NCI-H2107 treated with DMSO at 0.1 percent for 48 hours (cell line): Measurements from ENCODE around the gene OR4P4.

Source experiments
- DNase-seq: peaks from one replicate; lab custom pipeline; 2025; ENCODE audit not compliant: unreplicated experiment; lab: John Stamatoyannopoulos, UW

The OR4P4 gene

DNA sequence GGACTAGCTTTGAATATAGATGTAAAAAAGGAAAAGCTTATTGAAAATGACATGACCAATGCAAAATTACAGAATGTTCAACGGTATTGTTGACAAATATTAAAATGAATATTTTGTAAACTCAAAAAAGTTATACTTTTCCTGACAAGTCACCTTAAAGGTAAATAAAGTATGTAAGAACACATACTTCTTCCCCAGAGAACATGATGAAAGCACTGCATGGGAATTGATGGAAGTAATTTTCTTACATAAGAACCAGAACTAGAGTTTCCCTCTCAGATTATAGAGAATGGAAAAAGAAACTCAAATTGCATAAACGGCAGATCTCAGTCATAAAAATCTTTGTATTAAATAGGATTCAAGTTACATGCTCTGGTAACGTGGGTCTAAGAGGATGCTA, at the start of gene OR4P4:
Gene OR4P4, plus strand, starts transcription at position 301 of the 400 bp plus-strand sequence.
- no peak for DNase-seq

DNA sequence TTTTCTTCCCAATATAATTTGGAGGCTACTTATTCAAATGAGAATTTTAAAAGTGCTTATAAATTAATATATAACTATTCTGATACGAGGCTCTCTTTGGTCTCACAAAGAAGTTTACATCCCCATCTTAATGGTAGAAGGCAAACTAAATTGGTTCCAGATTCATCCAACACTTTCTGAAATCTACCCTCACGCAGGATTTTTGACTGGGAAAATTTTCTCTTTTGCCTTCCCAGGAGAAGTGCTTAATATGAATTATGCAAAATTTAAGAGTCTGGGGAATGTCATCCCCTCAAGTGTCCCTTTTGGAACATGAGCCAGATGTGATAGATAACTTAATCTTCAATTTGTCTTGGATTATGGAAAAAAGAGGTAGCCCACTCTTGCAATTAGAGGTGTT, 27.4 kb upstream of the OR4P4 start, which contains the start of gene OR4C11:
Gene OR4C11, minus strand, starts transcription at position 101 of the 400 bp plus-strand sequence. CDS start 3,272 bp downstream, outside the sequence.
- DNase-seq: no peak

DNA sequence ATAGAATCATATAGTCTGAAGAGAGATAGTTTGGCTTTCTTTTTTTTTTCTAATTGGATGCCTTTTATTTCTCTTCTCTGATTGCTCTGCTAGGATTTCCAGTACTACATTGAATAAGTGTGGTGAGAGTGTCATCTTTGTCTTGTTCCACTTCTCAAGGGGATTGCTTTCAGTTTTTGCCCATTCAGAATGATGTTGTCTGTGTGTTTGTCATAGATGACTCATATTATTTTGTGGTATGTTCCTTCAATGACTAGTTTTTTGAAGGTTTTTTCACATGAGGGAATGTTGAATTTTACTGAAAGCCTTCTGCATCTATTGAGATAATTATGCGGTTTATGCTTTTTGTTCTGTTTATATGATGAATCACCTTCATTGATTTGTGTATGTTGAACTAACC, 10.4 kb upstream of the OR4P4 start:
- no peak for DNase-seq

DNA sequence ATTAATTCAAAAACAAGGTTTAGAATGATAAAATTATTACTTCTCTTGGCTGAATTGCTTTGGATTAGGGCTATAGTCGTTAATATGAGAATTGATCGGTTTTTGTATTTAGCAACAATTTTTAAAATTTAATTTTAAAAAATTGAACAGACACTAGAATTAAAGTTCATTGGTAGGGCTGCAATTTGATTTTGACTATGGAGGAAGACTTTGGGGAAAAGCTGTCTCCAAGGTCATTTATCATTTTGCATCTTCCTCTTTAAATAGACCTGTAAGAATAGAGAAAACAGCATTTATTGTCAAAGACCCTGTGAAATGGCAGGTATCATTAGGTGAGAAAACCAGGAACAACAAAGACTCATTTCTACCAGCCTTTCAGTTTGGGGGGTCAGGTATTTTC, 13.1 kb downstream of the OR4P4 start, which contains the start of gene OR4S2:
Gene OR4S2, plus strand, starts transcription at position 301 of the 400 bp plus-strand sequence. CDS start 2,577 bp downstream, outside the sequence.
- no peak for DNase-seq

DNA sequence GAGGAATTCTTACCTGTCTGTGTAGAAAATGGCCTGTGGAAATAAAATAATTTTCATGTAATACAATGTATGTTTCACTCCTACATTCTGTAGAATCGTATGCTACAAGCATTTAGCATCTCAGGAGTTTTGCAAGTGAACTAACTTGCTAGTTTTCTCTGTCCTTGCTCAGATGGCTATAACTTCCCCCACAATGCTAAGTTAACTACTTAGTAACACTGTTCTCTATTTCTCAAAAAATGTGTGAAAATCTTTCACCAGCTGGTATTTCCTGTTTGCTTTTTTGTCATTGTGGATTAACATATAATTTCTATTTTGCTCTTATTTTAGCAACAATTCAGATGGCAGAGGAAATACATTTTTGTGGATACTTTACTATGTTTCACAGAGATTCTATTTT, 17.6 kb downstream of the OR4P4 start:
- DNase-seq: no peak

DNA sequence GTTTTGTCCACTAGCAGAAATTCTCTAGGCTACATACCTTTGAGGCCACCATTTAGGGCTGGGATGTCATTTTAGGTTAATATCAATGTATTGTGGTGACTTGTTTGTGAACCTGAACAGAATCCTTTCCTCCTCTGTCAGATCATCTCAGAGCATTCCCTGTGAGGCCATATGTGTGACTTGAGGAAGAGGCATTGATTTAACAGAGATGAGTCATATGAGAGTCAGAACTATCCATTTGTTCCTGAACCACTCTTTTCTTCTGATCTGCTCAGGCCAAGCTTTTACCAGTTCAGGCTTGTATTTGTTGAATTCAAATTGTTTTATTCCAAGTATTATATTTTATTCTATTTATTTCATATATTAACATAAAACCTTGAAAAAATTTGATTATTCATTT, 20.2 kb downstream of the OR4P4 start:
- no peak for DNase-seq

DNA sequence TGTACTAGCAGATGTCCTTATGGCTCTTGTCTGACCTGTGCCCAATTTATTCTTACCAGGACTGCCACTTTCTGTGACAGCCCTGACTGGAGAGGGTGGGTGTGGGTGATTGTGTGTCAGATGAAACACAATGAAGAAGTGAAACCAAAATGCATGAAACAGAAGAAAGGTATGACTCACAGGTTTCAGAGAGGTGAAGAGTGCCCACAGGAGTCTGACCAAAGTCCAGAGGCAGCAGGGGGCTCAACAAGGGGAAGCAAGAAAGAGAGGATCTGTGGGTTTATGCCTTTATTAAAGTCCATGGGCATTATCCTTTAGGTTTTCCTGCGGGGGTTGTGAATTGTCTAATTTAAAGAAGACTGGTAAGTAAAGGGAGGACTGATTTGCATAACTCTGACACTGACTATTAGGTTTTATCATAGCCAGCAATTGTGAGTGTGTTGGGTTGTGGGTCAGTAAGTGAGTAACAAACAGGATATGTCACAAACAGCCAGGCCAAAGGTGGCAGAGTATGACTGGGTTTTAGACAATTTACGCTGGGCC, 23.2 kb downstream of the OR4P4 start:
- no peak for DNase-seq

DNA sequence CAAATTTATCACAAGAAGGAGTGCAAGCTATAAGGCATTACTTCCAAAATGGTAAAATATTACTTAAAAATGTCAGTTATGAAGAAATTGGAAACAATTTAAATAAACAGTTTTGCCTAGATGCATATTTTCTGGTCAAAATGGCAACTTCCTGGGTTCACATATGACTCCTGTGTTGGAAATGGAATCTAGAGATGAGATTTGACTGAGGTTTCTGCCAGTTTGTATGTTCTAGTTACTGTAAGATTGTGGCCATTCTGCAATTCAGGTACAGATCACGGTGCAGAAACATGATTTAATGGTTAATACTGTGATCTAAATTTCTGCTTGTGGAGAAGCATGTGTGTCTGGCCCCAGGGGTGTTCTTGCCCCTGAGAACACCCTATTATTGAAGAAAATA, 23.7 kb downstream of the OR4P4 start:
- DNase-seq: no peak

DNA sequence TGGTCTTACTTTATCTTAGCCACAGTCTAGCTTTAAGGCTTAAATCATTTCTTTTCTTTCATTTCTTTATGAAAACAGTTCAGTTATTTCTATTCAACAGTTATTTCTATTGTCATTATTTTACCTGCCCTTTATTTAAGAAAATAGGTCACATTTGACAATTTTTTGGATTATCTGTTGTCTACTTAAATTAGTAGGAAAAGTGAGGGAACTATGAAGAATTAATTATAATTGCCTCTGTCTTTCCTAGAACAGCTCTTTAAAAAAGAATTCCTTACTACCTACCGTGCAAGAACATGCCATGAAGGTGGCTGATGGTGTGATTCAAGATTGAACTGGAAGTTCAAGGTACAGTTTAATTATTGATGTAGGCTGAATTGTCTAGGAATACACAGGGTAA, 27.0 kb downstream of the OR4P4 start, which contains the start of gene OR4C6:
Gene OR4C6, plus strand, starts transcription at position 301 of the 400 bp plus-strand sequence. CDS start 2,966 bp downstream, outside the sequence.
- DNase-seq: no peak

DNA sequence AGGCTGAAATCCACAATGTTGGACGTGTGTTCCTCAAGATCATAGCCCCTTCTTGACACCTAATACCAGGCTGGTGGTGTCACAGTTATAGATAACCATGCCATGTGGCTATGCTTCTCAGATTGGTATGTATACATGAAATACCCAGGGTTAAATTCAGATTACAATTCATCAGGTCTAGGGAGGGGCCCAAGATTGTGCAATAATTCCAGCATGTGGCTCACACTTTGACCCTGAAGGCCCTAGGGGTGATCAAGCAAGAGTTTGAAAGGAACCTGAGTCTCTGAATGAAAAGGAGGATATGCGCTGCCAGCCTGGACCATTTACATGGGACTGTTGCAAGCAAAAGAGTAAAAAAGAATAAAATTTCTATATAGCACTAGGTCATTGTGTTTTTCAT, 34.5 kb downstream of the OR4P4 start:
- DNase-seq: no peak

DNA sequence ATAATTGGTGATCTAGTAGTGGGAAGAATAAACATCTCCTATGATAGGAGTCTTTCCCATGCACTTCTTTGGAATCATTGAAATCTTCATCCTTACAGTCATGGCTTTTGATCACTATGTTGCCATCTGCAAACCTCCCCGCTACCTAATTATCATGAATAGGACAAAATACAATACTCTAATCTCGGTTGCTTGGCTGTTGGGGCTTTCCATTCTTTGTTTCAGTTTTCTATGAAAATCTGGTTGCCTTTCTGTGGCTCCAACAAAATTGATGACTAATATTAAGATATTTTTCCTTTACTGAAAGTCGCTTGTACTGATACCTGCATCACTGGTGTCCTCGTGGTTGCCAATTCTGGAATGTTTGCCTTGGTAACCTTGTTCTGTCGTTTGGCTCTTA, 38.9 kb downstream of the OR4P4 start:
- no peak for DNase-seq
